ENCODE data around the gene MACROD1. TPM values are rescaled to one million over a fixed set of nuclear protein-coding genes. Genes with fewer than 3 reads are reported as not detected.
A peak's percentile ranks its signal among the peaks of the same experiment; 100 is the strongest.

The MACROD1 gene
- total and polyA plus RNA-seq, 10 of the 15 experiments (the other 5 are each of a cell fraction or from before 2014, with no cell fraction given): 1.2 to 22.7 (median 11.3) TPM; not detected in 1

- H3K4me2 ChIP-seq (ENCODE audit: control insufficient read depth, insufficient read depth): peak within 1 kb of the TSS; percentile 93
- H3K79me2 ChIP-seq (ENCODE audit: control insufficient read depth, insufficient read depth, low read length): peaks cover 39% of the 10 kb centered on the region
- BruUV-seq (replicated peaks): no TSS peak
- H3K36me3 ChIP-seq (ENCODE audit: control insufficient read depth in 2 of 2, insufficient read depth in 2 of 2, low read length in 1 of 2): peaks cover 7 to 14% of the 10 kb centered on the region in 2 experiments; a peak in 3 of 4 replicates
- ChIA-PET POLR2A (interaction anchor here (1.3 kb wide), 1 partner anchor 11 kb away, joined by 11 read pairs; the partner anchor contains the start of gene COX8A), CTCF (interaction anchor here (0.7 kb wide), 1 partner anchor 676 kb away, joined by 3 read pairs; no protein-coding TSS in a partner anchor), SMC1A (ENCODE audit: uncharacterized antibody, unreplicated experiment) (interaction anchor here (0.7 kb wide), 1 partner anchor 147 kb away, joined by 3 read pairs; no protein-coding TSS in a partner anchor), RAD21 (ENCODE audit: unreplicated experiment) (interaction anchor here (1.3 kb wide), 1 partner anchor 156 kb away, joined by 3 read pairs; no protein-coding TSS in a partner anchor)
- ATAC-seq (peak; percentile 96), FAIRE-seq (peak; percentile 88), DNase-seq (ENCODE audit: low read depth, low spot score) (peak; percentile 47)
- intact Hi-C loops (cut with micrococcal nuclease; ENCODE audit: unreplicated experiment): no loop called here
- under 1% methylated on average over 57 of the region's 63 CpGs for WGBS (ENCODE audit: insufficient coverage, insufficient replicate concordance, low lambda C conversion rate, missing lambda C conversion rate)
- peaks cover 5% of the 10 kb centered on the region; the same call in 1 of the 2 replicates for H4K20me1 ChIP-seq (ENCODE audit: control insufficient read depth, insufficient read depth)
- in situ Hi-C loops (cut with MboI): no loop called here
- H3K4me3 ChIP-seq: peak within 1 kb of the TSS; percentile 88
- peak within 1 kb of the TSS; percentile 80 for H3K9ac ChIP-seq (ENCODE audit: control insufficient read depth, insufficient read depth, low read length)
- H3K27ac ChIP-seq (ENCODE audit: control insufficient read depth, insufficient read depth): peak within 1 kb of the TSS; percentile 68
- H2AFZ ChIP-seq (ENCODE audit: control insufficient read depth, low read depth, low read length): peak within 1 kb of the TSS; percentile 92
- H3K9me3 ChIP-seq (replicated peaks; ENCODE audit: control insufficient read depth, insufficient read depth, low read length): no peaks in the 10 kb centered on the region
- H3K4me1 ChIP-seq (ENCODE audit: control insufficient read depth, insufficient read depth, low read length): peaks cover 22% of the 10 kb centered on the region
- no peaks in the 10 kb centered on the region for H3K27me3 ChIP-seq (replicated peaks in 1 of 2; ENCODE audit: control insufficient read depth in 2 of 2, insufficient read depth in 2 of 2, low read length in 1 of 2)
- TF ChIP-seq SMC3 (IDR thresholded peaks at IDR 0.05; ENCODE audit: borderline replicate concordance, low read length): no peak
- TF ChIP-seq CBX5 (IDR thresholded peaks at IDR 0.05; ENCODE audit: low read depth): no peak
- TF ChIP-seq HDAC6 (IDR thresholded peaks at IDR 0.05; ENCODE audit: unreplicated experiment): peak; percentile 41
- no peak for TF ChIP-seq JUND (IDR thresholded peaks at IDR 0.05; ENCODE audit: low read depth, low read length)
- TF ChIP-seq KAT2A (conservative IDR thresholded peaks at IDR 0.05; ENCODE audit: control insufficient read depth, low read depth, low read length): no peak
- TF ChIP-seq, protein P1, sequence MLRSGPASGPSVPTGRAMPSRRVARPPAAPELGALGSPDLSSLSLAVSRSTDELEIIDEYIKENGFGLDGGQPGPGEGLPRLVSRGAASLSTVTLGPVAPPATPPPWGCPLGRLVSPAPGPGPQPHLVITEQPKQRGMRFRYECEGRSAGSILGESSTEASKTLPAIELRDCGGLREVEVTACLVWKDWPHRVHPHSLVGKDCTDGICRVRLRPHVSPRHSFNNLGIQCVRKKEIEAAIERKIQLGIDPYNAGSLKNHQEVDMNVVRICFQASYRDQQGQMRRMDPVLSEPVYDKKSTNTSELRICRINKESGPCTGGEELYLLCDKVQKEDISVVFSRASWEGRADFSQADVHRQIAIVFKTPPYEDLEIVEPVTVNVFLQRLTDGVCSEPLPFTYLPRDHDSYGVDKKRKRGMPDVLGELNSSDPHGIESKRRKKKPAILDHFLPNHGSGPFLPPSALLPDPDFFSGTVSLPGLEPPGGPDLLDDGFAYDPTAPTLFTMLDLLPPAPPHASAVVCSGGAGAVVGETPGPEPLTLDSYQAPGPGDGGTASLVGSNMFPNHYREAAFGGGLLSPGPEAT (IDR thresholded peaks at IDR 0.05; ENCODE audit: low read depth): peak; percentile 88
- TF ChIP-seq GABPA (IDR thresholded peaks at IDR 0.05; ENCODE audit: low read depth): peak; percentile 89
- no peak for TF ChIP-seq SP1 (IDR thresholded peaks at IDR 0.05; ENCODE audit: low read depth, low read length)
- TF ChIP-seq, protein P2, sequence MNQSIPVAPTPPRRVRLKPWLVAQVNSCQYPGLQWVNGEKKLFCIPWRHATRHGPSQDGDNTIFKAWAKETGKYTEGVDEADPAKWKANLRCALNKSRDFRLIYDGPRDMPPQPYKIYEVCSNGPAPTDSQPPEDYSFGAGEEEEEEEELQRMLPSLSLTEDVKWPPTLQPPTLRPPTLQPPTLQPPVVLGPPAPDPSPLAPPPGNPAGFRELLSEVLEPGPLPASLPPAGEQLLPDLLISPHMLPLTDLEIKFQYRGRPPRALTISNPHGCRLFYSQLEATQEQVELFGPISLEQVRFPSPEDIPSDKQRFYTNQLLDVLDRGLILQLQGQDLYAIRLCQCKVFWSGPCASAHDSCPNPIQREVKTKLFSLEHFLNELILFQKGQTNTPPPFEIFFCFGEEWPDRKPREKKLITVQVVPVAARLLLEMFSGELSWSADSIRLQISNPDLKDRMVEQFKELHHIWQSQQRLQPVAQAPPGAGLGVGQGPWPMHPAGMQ (IDR thresholded peaks at IDR 0.05; ENCODE audit: borderline replicate concordance): no peak
- 0 out of 2 replicates have a peak, but pooled peaks have one; percentile 13 for TF ChIP-seq NR2F1 (conservative IDR thresholded peaks at IDR 0.05)
- TF ChIP-seq MTA2 (IDR thresholded peaks at IDR 0.05; ENCODE audit: low read depth): peak; percentile 40; the same call in 1 of the 2 replicates
- TF ChIP-seq, protein P3, sequence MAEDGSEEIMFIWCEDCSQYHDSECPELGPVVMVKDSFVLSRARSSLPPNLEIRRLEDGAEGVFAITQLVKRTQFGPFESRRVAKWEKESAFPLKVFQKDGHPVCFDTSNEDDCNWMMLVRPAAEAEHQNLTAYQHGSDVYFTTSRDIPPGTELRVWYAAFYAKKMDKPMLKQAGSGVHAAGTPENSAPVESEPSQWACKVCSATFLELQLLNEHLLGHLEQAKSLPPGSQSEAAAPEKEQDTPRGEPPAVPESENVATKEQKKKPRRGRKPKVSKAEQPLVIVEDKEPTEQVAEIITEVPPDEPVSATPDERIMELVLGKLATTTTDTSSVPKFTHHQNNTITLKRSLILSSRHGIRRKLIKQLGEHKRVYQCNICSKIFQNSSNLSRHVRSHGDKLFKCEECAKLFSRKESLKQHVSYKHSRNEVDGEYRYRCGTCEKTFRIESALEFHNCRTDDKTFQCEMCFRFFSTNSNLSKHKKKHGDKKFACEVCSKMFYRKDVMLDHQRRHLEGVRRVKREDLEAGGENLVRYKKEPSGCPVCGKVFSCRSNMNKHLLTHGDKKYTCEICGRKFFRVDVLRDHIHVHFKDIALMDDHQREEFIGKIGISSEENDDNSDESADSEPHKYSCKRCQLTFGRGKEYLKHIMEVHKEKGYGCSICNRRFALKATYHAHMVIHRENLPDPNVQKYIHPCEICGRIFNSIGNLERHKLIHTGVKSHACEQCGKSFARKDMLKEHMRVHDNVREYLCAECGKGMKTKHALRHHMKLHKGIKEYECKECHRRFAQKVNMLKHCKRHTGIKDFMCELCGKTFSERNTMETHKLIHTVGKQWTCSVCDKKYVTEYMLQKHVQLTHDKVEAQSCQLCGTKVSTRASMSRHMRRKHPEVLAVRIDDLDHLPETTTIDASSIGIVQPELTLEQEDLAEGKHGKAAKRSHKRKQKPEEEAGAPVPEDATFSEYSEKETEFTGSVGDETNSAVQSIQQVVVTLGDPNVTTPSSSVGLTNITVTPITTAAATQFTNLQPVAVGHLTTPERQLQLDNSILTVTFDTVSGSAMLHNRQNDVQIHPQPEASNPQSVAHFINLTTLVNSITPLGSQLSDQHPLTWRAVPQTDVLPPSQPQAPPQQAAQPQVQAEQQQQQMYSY (CRISPR knock-in tag; IDR thresholded peaks at IDR 0.05): no peak
Measured at GRCh38 chr11:63986156-63986931, 179.6 kb downstream of the MACROD1 start, which contains the start of gene OTUB1. OTUB1 (plus strand) TSS chr11:63986438; CDS start chr11:63986457, 19 bp downstream.

Measured in GM12878 (cell line).